GM19397 (cell line): ENCODE data around the gene PTPRF.

Experiments used
- ATAC-seq: cut with Tn5 transposase; IDR thresholded peaks from one replicate; pipeline ENCODE4 v1.9.1; 2021; ENCODE audit warnings: mild to moderate bottlenecking, moderate library complexity; ENCODE audit not compliant: unreplicated experiment

The PTPRF gene

GRCh38 chr1:43512681-43513080 lies 18.0 kb upstream of the PTPRF start:
- no peak for ATAC-seq

GRCh38 chr1:43513471-43514173 lies 17.1 kb upstream of the PTPRF start:
- no peak for ATAC-seq

GRCh38 chr1:43518935-43519686 lies 11.6 kb upstream of the PTPRF start:
- no peak for ATAC-seq

GRCh38 chr1:43520100-43520778 lies 10.4 kb upstream of the PTPRF start:
- no peak for ATAC-seq

GRCh38 chr1:43521078-43521477 lies 9.6 kb upstream of the PTPRF start:
- no peak for ATAC-seq

GRCh38 chr1:43521756-43522155 lies 8.9 kb upstream of the PTPRF start:
- ATAC-seq = no peak

GRCh38 chr1:43522431-43522775 lies 8.3 kb upstream of the PTPRF start:
- ATAC-seq = no peak

GRCh38 chr1:43522776-43523480 lies 7.8 kb upstream of the PTPRF start:
- ATAC-seq = no peak

GRCh38 chr1:43524804-43525203 lies 5.9 kb upstream of the PTPRF start:
- no peak for ATAC-seq

GRCh38 chr1:43526002-43526401 lies 4.7 kb upstream of the PTPRF start:
- no peak for ATAC-seq

- ATAC-seq = no peak
These were observed 3.4 kb upstream of the PTPRF start for GRCh38 chr1:43527111-43527878.

GRCh38 chr1:43529206-43529731 lies 1.4 kb upstream of the PTPRF start:
- ATAC-seq = no peak

- no peak for ATAC-seq
These were observed 623 bp downstream of the PTPRF start for GRCh38 chr1:43531107-43531905.

GRCh38 chr1:43531906-43532584 lies 1.4 kb downstream of the PTPRF start:
- ATAC-seq = no peak

- no peak for ATAC-seq
These were observed 2.0 kb downstream of the PTPRF start for GRCh38 chr1:43532716-43533115.

GRCh38 chr1:43533584-43533983 lies 2.9 kb downstream of the PTPRF start:
- ATAC-seq = no peak

- no peak for ATAC-seq
These were observed 3.6 kb downstream of the PTPRF start for GRCh38 chr1:43534256-43534655.

- ATAC-seq = no peak
These were observed 5.6 kb downstream of the PTPRF start for GRCh38 chr1:43536196-43536863.
